ENCODE results near the gene CLEC16A.

The CLEC16A gene

DNA sequence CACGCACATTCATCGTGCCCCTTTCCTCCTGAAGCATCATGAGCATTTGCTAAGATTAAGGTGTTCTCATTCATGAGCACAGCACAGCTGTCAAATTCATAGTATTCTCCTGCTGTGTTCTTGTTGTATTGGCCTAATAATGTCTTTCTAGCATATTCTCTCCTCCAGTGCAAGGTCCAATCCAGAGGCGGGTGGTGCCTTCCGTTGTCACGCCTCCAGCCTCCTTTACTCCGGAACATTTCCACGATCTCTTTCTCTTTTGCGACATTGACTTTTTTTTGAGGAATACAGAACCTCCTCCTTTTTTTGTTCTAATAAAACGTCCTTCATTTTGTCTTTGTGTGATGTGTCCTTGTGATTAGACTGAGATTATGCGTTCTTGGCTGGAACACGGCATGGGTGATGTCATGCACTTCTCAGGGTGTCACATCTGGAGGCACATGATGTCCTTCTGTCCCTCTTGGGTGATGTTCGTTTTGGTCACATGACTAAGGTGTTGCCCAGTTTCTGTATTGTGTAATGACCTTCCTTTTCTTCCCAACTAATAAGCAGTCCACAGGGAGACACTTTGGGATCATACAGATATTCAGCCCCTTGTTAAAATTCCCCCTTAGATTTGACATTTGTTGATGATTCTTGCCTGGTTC is 66.3 kb downstream of the CLEC16A start:
- H3K4me3 ChIP-seq (ENCODE audit: low read depth, low read length), result no peak overlapping the region

DNA sequence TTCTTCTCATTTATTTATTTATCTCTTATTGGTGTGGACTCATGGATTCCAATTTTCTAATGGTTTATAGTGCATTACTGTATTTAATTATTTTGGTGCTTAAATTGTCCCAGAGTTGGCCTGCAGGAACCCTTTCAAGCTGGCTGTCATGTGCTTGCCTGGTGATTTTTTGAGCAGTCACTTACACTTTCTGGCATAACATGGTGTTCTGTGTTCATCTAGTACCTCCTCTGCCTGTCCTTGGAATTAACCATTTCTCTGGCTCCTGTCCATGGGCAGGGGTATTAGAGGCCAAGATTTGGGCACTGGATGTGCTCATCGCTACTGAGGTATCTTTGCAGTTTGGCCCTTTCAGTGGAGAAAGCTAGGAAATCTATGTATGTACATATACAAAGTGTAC is 67.0 kb downstream of the CLEC16A start:
- no peak overlapping the region for H3K4me3 ChIP-seq (ENCODE audit: low read depth, low read length)

DNA sequence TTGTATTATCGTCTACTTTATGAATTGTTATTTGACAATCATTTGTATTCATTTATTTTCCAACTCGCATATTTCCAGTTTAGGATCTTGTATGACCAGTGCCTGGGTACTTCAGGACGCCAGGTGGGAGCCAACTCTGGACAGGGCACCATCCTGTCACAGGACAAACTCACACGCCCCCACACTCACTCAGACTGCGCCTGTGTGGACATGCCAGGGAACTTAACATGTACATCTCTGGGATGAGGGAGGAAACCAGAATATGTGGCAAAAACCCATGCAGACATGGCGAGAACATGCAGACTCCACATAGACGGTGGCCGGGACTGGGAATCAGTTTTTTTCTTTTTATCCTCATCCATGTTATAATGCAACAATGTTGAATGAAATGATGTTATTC is 68.5 kb downstream of the CLEC16A start:
- H3K4me3 ChIP-seq (ENCODE audit: low read depth, low read length), result no peak overlapping the region

DNA sequence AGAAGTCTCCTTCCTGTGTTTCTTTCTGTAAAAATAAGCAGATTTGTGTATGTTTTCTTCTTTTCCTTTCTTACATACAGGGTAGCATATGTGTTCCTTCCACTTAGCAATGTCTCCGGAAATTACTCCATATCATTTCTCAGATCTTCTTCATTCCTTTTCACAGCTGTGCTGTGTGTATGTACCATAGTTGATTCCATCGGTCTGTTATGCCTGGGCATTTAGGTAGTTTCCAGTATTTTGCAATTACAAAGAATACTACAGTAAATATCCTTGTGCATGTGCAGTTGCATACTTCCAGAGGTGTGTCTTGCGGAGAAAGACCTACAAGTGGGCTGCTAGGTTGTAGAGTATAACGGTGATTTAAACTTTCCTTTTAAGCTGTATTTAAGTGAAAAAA is 69.8 kb downstream of the CLEC16A start:
- no peak overlapping the region for H3K4me3 ChIP-seq (ENCODE audit: low read depth, low read length)

- no peak overlapping the region for H3K4me3 ChIP-seq (ENCODE audit: low read depth, low read length)
These were observed 70.7 kb downstream of the CLEC16A start for GRCh38 chr16:11015076-11015475.

DNA sequence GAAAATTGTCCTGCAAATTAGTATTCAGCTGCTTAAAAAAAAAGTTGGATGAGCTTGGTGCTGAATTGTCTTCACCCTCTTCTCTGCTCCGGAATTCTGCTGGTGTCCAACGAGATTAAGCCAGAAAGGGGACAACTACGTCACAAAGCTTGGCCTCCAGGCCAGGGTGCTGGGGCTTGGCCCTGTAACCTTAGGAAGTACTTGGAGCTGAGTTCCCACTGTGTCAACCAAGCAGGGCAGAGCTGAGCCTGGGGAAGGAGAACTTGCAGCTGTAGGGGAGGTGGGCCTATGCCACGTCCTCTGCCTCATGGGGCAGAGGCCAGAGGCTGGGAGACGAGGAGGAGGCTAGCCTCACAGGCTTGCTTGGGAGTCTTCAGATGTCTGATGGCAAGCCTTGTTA is 71.2 kb downstream of the CLEC16A start:
- H3K4me3 ChIP-seq (ENCODE audit: low read depth, low read length), result no peak overlapping the region

GRCh38 chr16:11016524-11016988 is 72.2 kb downstream of the CLEC16A start:
- H3K4me3 ChIP-seq (ENCODE audit: low read depth, low read length), result no peak overlapping the region

GRCh38 chr16:11016993-11017392 is 72.6 kb downstream of the CLEC16A start:
- H3K4me3 ChIP-seq (ENCODE audit: low read depth, low read length), result no peak overlapping the region

DNA sequence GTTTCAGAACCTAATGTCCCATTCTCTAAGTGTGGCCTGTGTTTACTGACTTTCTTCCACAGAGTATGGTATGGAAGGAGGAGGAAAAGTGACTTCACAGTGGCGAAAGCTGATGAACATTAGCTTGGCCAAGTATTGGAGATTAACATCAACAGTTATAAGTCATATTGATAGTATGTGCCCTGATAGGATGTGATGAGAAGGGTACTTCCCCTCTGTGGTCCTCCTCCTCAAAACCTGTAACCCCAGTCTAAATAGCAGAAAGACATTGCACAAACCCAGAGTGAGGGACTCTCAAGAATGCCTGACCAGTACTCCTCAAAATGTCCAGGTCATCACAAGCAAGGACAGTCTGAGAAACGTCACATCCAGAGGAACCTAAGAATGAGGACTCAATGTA is 73.1 kb downstream of the CLEC16A start:
- no peak overlapping the region for H3K4me3 ChIP-seq (ENCODE audit: low read depth, low read length)

DNA sequence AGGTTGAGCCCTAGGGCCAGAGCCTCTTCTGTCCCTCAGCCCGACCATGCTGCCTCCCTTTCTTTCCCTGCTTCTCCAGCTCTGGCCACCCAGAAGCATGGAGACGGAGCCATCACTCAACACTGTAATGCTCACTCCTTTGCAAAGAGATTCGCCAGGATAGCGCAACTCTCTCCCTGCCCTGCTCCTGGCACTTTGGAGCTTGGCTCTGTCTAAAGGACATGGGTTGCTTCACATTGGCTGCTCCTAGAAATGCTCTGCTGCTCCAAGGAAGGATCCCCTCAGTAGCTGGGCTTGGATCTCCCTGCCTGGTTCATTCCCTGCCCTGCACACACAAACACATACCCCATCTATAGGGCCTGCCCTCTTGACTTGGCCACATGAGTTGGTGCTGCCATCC is 76.0 kb downstream of the CLEC16A start:
- no peak overlapping the region for H3K4me3 ChIP-seq (ENCODE audit: low read depth, low read length)

- H3K4me3 ChIP-seq (ENCODE audit: low read depth, low read length), result no peak overlapping the region
These were observed 76.6 kb downstream of the CLEC16A start for GRCh38 chr16:11020792-11021551.

GRCh38 chr16:11022002-11022401 is 77.6 kb downstream of the CLEC16A start:
- H3K4me3 ChIP-seq (ENCODE audit: low read depth, low read length), result no peak overlapping the region

GRCh38 chr16:11023262-11024039 is 79.1 kb downstream of the CLEC16A start:
- H3K4me3 ChIP-seq (ENCODE audit: low read depth, low read length), result no peak overlapping the region

DNA sequence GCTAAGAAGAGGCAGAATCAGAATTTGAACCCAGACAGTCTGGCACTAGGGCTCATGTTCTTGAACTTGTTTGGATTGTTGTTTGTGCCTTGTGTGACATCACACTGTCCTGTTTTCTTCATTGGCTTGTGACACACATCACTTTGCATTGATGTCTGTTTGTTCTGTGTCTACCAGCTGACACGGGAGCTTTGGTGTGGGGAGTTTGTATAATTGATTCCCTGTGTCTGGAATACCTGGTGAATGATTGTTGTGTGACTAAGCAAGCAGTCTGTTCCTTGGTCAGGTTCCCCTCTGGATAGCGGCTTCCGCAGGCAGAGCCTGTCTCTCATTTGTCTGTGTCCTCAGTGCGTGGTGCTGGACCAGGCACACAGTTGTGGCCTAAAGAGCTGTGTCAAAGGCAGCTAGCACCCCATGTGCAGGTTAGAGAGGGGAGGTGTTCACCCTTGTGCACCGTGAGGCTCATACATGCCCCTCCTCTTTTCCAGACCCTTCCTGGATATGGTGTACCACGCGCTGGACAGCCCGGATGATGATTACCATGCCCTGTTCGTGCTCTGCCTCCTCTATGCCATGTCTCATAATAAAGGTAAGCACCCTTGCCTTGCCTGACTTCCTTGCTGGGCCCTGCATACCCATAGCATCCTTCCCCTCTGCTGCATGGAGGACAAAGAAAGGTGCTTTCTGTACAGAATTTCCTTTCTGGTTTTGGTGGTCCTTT is 80.1 kb downstream of the CLEC16A start:
- H3K4me3 ChIP-seq (ENCODE audit: low read depth, low read length), result no peak overlapping the region

- H3K4me3 ChIP-seq (ENCODE audit: low read depth, low read length), result no peak overlapping the region
These were observed 80.8 kb downstream of the CLEC16A start for GRCh38 chr16:11025120-11025531.

DNA sequence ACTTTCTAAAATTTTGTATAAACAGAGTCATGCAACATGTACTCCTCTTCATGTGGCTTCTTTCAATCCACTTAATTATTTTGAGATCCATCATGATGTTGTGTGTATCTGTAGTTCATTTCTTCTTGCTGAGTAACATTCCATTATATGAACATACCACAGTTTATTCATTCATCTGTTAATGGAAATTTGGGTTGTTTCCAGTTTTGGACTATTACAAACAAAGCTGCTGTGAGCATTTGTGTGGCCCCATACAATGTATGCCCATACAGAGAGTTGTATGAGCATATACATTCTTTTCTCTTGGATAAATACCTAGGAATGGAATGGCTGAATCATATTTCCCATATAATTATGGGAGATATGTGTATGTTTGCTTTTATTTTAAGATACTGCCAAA is 85.6 kb downstream of the CLEC16A start:
- no peak overlapping the region for H3K4me3 ChIP-seq (ENCODE audit: low read depth, low read length)

DNA sequence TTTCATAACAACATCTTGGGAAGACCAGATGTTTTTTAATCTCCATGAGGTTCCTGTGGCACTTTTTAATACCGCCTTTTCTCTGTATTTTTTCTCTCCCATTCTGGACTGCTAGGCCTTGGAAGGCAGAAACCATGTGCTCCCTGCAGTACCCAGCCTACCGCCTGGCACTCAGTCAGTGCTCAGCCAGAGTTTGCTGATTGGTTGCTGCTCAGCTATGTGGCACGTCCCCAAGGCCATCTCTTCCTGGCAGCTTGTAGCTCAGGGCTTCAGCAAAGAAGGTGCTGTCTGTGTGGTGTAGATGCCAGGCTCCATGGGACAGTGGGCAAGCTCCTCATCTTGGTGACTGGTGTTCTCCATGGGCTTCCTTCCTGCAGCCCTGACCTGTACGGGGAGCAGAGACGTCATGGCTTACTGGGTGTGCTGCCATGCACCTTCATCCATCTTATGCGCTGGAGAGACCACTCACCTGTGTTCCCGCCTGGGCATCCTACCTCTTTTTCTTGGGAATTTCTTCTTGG is 86.7 kb downstream of the CLEC16A start:
- no peak overlapping the region for H3K4me3 ChIP-seq (ENCODE audit: low read depth, low read length)

DNA sequence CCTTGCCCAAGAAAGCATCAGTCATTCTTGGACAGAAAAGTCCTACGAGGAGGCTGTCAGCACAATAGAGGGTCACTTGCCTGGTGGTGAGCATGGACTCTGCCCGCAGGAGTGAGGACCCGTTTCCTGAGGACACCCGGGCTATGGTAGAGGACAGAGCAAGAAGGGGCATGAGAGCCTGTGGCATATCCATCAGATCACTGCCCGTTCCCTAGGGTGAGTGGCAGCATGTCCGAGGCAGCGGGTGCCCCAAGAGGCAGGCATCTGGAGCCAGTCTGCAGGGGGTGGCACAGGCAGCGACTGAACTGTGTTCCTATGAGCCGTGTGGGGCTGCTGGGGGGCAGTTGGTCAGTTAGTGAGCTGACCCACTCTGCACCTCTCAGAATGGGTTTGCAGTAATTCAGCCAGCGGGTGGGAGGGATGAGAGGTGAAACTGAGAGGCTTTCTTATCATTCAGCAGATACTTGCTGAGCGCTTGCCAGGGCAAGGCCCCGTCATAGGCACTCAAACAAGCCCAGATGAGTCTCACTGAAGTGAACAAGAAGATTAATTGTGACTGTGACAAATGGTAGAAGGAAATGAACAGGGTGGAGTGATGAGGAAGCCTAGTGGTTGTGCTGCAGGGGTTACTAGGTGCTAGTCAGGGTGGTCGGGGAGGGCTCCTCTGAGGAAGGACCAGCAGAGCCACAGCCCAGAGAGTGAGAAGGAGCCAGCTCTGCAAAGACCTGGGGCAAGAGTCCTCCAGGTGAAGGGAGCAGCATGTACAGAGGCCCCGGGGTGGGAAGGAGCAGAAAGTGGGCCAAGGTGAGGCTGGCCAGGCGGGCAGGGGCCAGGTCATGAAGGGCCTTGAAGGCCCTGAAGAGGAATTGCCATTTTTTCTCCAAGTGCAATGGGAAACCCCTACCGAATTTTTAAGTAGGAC is 87.9 kb downstream of the CLEC16A start:
- H3K4me3 ChIP-seq (ENCODE audit: low read depth, low read length), result no peak overlapping the region

DNA sequence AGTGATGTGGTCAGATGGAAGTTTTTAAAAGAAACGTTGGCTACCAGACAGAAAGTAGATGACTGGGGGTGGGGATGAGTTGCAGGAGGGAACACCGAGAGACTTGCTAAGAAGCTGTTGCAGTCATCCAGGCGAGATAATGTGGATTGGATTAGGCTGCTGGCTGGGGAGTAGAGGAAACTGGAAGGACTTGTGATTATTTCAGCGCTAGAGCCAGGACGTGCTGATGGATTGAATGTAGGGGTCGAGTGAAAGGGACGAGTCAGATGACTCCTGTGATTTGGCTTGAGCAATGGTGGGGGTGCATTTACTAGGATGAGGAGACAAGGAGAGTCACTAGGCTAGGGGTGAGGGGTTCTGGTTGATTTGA is 88.5 kb downstream of the CLEC16A start:
- no peak overlapping the region for H3K4me3 ChIP-seq (ENCODE audit: low read depth, low read length)
